Muscle of arm (tissue), 12 donors: ENCODE measurements around the gene VPREB1. TPM values are rescaled to one million over a fixed set of nuclear protein-coding genes. Genes with fewer than 3 reads are reported as not detected.
"Not testable (repeated sequence)": the region's sequence is repeated elsewhere in the genome, so short reads cannot be mapped to it uniquely, and the experiment has no call there.

Source experiments
- DNase-seq: peaks from one replicate; pipeline ENCODE4 v3.0.0-alpha.2; 2013
- polyA plus RNA-seq, 12 donors: library from polyadenylated mRNA; unstranded; fragments of 120-200 nt; gene quantifications; one replicate each; pipeline ENCODE4 v1.2.1, GENCODE V29; 2013; ENCODE audit not compliant: insufficient read length in 12 of 12

Gene VPREB1
- polyA plus RNA-seq, 12 donors, result 0.26 to 1.3 (median 0.44) TPM; not detected in 9

DNA sequence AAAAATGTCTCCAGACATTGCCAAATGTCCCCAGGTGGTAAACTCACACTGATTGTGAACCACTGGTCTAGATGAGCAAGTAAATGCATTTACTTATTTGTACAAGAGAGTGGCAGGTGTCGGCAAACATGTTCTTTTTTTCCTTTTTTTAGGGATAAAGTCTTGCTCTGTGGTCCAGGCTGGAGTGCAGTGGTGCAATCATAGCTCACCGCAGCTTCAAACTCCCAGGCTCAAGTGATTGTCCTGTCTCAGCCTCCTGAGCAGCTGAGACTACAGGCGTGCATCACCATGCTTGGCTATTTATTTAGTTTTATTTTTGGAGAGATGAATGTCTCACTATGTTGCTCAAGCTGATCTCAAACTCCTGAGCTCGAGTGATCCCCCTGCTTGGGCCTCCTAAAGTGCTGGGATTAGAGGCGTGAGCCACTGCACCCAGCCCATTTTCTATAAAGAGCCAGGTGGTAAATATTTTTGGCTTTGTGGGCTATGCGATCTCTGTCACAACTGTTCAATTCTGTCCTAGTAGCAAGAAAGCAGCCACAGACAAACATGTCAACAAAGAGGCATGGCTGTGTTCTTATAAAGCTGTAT lies 1.4 kb downstream of the VPREB1 start:
- no peak for DNase-seq

DNA sequence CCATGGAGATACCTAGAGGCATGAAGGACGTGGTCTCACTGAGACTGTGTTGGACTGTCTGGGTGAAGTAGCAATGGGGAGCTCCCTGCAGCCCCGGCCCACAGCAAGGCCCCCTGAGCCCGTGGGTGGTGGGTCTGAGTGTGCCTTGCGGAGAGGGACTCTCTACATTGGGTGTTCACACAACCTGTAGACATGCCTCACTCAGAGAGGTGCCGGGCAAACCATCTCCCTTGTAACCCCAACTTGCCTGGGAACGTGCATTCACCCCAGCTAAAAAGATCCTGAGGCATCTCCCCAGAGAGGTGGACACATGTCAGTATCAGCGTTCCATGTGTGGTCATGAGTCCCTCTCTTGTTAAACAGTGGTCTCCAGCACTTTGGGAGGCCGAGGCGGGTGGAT lies 2.1 kb downstream of the VPREB1 start:
- no peak for DNase-seq

DNA sequence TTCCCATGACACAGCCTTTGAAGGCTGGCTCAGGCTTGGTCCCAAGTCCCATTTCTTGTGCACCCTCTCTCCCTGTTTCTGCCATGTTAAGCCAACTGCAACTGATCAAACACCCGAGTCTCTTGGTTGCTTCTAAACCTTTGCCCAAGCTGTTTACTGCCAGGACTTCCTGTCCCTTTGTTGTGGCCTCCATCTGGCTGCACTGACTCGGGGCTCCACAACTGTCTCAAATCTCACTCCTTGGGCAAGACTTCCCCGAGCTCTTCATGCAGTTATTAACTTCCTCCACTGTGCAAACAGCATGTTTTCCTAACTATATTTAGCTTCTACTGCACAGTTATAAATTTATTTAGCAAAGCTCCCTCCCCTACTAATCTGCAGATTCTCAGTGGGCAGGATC lies 4.3 kb downstream of the VPREB1 start:
- DNase-seq, result no peak

DNA sequence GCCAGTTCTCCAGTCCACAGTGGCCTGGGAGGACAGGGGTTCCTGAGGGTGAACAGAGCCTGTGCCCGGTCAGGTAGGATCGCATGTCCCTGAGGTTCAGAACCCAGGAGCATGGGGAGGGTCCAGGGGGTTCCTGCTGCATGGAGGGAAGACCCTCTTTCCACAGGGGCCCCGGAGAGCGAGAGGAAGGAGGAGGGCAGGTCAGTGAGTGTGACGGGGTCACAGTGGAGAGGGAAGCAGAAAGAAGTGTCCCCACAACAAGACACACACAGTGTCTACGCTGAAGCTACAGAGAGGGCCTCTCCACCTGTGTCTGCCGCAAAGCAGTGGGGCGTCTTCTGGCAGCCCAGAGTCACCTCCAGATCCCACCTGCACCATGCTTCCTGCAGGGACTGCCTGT lies 6.1 kb downstream of the VPREB1 start:
- not testable (repeated sequence) for DNase-seq

GRCh38 chr22:22256133-22256532 lies 11.5 kb downstream of the VPREB1 start:
- not testable (repeated sequence) for DNase-seq

- not testable (repeated sequence) for DNase-seq
Observed at GRCh38 chr22:22258597-22259415, 14.2 kb downstream of the VPREB1 start.

- DNase-seq, result not testable (repeated sequence)
Observed at GRCh38 chr22:22260169-22260568, 15.6 kb downstream of the VPREB1 start.

DNA sequence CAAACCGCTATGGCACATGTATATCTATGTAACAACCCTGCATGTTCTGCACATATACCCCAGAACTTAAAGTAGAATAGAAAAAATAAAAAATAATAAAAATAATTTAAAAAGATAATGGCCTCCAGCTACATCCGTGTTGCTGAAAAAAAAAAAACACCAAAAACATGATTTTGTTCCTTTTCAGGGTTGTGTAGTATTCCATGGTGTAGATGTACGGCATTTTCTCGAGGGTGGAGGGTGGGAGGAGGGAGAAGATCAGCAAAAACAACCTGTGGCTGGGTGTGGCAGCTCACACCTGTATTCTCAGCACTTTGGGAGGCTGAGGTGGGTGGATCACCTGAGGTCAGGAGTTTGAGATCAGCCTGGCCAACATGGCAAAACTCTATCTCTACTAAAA lies 16.0 kb downstream of the VPREB1 start:
- DNase-seq, result not testable (repeated sequence)

DNA sequence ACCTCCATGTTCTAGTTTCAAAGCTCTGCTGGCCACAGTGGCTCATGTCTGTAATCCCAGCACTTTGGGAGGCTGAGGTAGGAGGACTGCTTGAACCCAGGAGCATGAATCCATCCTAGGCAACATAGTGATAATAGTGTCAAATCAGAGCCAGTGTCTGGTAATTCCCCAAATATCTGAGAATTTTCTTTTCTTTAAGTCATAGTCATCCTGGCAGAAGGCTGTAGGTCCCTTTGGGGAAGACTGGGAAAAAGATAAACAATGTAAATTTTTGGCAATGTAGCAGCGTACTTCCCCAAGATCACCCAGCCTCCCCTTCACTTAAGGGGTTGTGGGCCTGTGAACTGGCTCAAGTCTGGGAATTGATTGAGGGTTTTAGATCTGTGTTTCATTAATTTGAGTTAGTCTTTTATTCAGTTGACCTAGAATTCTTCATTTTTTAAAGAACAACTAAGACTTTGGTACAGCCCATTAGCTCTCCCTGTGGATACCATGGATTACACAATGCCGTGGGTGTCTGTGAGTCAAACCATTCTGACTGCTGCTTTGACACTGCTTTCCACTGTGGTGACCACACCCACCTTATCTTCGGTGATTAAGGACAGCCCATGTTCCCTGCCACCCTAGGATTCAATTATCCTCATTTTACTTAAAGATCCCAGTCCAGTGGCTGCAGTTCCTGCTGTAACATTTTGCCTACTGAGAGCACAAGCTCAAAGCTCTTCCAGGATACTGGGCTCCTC lies 17.9 kb downstream of the VPREB1 start:
- DNase-seq, result not testable (repeated sequence)

DNA sequence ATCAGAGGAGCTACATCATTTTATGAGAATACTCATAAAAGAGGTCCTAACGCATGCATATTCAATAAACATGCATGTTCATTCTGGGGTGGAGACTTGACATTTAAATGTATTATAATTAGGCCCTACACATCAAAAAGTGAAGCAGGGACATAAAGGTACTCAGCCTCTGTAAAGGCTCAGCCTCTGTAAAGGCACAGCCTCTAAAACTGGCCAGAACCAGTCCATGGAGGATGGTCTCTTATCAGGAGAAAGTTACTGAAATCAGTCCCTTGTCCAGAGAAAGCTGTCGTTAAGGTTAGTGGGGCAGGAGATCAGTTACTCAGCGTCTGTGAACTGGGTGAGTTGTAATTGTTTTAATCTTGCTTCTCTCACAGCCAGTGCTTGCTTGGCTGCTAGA lies 19.2 kb downstream of the VPREB1 start:
- not testable (repeated sequence) for DNase-seq

GRCh38 chr22:22270036-22270676 lies 25.6 kb downstream of the VPREB1 start:
- DNase-seq, result not testable (repeated sequence)

- DNase-seq, result not testable (repeated sequence)
Observed at GRCh38 chr22:22277423-22277822, 32.8 kb downstream of the VPREB1 start.

GRCh38 chr22:22284962-22285756 lies 40.6 kb downstream of the VPREB1 start:
- DNase-seq, result not testable (repeated sequence)

DNA sequence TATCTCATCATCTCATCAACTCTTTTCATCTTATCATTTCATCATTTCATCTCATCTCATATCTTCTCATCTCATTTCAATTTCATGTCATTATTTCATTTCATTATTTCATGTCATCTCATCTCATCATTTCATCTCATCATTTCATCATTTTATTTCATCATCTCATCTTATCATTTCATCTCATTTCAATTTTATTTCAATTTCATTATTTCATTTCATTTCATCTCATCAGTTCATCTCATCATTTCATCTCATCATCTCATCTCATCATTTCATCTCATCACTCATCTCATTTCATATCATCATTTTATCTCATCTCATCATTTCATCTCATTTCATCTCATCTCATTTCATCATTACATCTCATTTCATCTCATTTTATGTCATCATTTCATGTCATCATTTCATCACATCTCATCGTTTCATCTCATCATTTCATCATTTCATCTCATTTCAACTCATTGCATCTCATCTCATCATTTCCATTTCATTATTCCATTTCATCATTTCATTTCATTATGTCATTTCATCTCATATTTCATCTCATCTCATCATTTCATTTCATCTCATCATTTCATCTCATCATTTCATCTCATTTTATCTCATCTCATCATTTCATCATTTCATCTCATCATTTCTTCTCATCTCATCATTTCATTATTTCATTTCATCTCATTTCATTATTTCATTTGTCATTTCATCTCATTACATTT lies 42.0 kb downstream of the VPREB1 start:
- DNase-seq, result not testable (repeated sequence)

- not testable (repeated sequence) for DNase-seq
Observed at GRCh38 chr22:22287106-22287626, 42.6 kb downstream of the VPREB1 start.

DNA sequence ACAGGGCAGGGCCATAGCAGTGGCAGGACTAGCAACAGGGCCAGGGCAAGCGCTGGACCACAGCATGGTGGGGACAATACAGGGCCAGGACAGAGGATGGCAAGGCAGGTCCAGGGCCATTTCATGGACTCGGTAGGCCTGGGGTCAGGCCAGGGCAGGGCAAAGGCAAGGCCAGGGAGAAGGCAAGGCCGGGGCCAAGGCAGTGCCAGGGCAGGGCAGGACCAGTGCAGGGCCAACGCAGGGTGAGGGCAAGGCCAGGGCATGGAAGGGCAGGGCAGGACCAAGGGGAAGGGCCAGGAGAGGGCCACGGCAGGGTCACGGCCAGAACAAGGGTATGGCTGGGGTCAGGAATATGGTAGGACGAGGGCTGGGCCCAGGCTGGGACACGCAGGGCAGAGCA lies 45.1 kb downstream of the VPREB1 start:
- not testable (repeated sequence) for DNase-seq

- not testable (repeated sequence) for DNase-seq
Observed at GRCh38 chr22:22291129-22291806, 46.7 kb downstream of the VPREB1 start.

- not testable (repeated sequence) for DNase-seq
Observed at GRCh38 chr22:22292656-22293055, 48.1 kb downstream of the VPREB1 start.

GRCh38 chr22:22293436-22293835 lies 48.9 kb downstream of the VPREB1 start:
- DNase-seq, result not testable (repeated sequence)

DNA sequence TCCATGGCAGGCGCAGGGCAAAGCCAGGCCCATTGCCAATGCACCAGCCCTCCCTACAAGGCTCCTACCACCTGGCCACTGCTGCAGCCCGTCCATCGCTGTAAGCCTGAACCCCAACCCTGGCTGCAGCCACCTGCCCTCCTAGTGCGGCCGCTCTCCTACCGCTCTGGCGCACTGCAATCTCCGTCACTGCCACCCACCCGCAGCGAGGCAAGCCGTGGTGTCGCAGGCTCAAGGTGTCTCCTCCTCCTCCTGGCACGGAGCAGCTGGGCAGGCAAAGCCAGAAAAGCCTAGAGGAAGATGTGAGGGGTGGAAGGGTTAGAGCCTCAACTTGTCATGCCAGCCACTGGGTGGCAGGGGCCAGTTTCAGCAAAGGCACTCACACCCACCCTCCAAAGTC lies 50.1 kb downstream of the VPREB1 start:
- not testable (repeated sequence) for DNase-seq
